Stimulated activated CD4-positive, alpha-beta T cell treated with anti-CD3 and anti-CD28 coated beads, Interleukin-12 subunit alpha, Interleukin-12 subunit beta, amount 100 ng/mL, for 24 hours (primary cell): ENCODE results near the gene VPS26B.
"Not testable (repeated sequence)": the region's sequence is repeated elsewhere in the genome, so short reads cannot be mapped to it uniquely, and the experiment has no call there.

ENCODE experiments used
- DNase-seq, 2 experiments: peaks; one replicate each; pipeline ENCODE4 v3.0.0-alpha.2; 2020; ENCODE audit warnings: low read depth in 2 of 2

The VPS26B gene

GRCh38 chr11:134281635-134282034, 57.2 kb downstream of the VPS26B start:
- DNase-seq: not testable (repeated sequence)

GRCh38 chr11:134282121-134283045, 57.9 kb downstream of the VPS26B start:
- no peak for DNase-seq

- DNase-seq: no peak
Observed at GRCh38 chr11:134283461-134284230, 59.2 kb downstream of the VPS26B start.

- DNase-seq: not testable (repeated sequence)
Observed at GRCh38 chr11:134284349-134284748, 59.9 kb downstream of the VPS26B start.

- DNase-seq: no peak
Observed at GRCh38 chr11:134287561-134287960, 63.1 kb downstream of the VPS26B start.

GRCh38 chr11:134288486-134288885, 64.0 kb downstream of the VPS26B start:
- DNase-seq: no peak

GRCh38 chr11:134289167-134289566, 64.7 kb downstream of the VPS26B start:
- no peak for DNase-seq

- DNase-seq: no peak
Observed at GRCh38 chr11:134289789-134290188, 65.3 kb downstream of the VPS26B start.

GRCh38 chr11:134290646-134291045, 66.2 kb downstream of the VPS26B start:
- DNase-seq: no peak

GRCh38 chr11:134291196-134291595, 66.7 kb downstream of the VPS26B start:
- DNase-seq: no peak

GRCh38 chr11:134292661-134293060, 68.2 kb downstream of the VPS26B start:
- DNase-seq: no peak

GRCh38 chr11:134293119-134294113, 68.9 kb downstream of the VPS26B start:
- no peak for DNase-seq

GRCh38 chr11:134294664-134295063, 70.2 kb downstream of the VPS26B start:
- no peak for DNase-seq
